DMS114 treated with DMSO at 0.1 percent for 48 hours (cell line): ENCODE results near the gene SCYL1.
"Not testable (repeated sequence)": the region's sequence is repeated elsewhere in the genome, so short reads cannot be mapped to it uniquely, and the experiment has no call there.

Experiments used
- DNase-seq: peaks from one replicate; lab custom pipeline; 2025; ENCODE audit not compliant: unreplicated experiment; lab: John Stamatoyannopoulos, UW

The SCYL1 gene

GRCh38 chr11:65564879-65565559, 40.1 kb downstream of the SCYL1 start:
- DNase-seq, result not testable (repeated sequence)

GRCh38 chr11:65565624-65566453, 41.0 kb downstream of the SCYL1 start:
- DNase-seq, result no peak

- no peak for DNase-seq
Observed at GRCh38 chr11:65569164-65569972, 44.5 kb downstream of the SCYL1 start.

GRCh38 chr11:65569973-65570918, 45.4 kb downstream of the SCYL1 start, which contains the start of gene ZNRD2:
Gene ZNRD2 (plus strand): TSS chr11:65570477. CDS start chr11:65570492, 15 bp downstream.
- DNase-seq, result peak; percentile 94

GRCh38 chr11:65571420-65571819, 46.5 kb downstream of the SCYL1 start:
- no peak for DNase-seq

GRCh38 chr11:65571940-65572339, 47.1 kb downstream of the SCYL1 start:
- DNase-seq, result peak; percentile 51

GRCh38 chr11:65572356-65573051, 47.6 kb downstream of the SCYL1 start, which contains the start of gene FAM89B:
Gene FAM89B (plus strand): TSS chr11:65572538. CDS start chr11:65572670, 132 bp downstream.
- DNase-seq, result peak; percentile 77

GRCh38 chr11:65573391-65574079, 48.7 kb downstream of the SCYL1 start:
- no peak for DNase-seq

GRCh38 chr11:65574109-65574810, 49.4 kb downstream of the SCYL1 start:
- DNase-seq, result peak; percentile 77

- no peak for DNase-seq
Observed at GRCh38 chr11:65574811-65575567, 50.1 kb downstream of the SCYL1 start.

GRCh38 chr11:65575568-65576231, 50.8 kb downstream of the SCYL1 start, which contains the start of gene EHBP1L1:
Gene EHBP1L1 (plus strand): TSS chr11:65576053. CDS start chr11:65576303, 250 bp downstream.
- no peak for DNase-seq

GRCh38 chr11:65576232-65576866, 51.5 kb downstream of the SCYL1 start:
- no peak for DNase-seq

- DNase-seq, result no peak
Observed at GRCh38 chr11:65576867-65577755, 52.2 kb downstream of the SCYL1 start.

- DNase-seq, result no peak
Observed at GRCh38 chr11:65577756-65578109, 52.9 kb downstream of the SCYL1 start.

- DNase-seq, result no peak
Observed at GRCh38 chr11:65578134-65578533, 53.3 kb downstream of the SCYL1 start.

GRCh38 chr11:65578667-65579066, 53.8 kb downstream of the SCYL1 start:
- DNase-seq, result no peak
